ENCODE measurements around the gene ZNF334. TPM values are rescaled to one million over a fixed set of nuclear protein-coding genes. Genes with fewer than 3 reads are reported as not detected.

ZNF334 gene
- total RNA-seq, 4 donors from 2014 or later = 0.54 to 6.5 (median 1.1) TPM

- Histone ChIP-seq H3K4me1 (peaks cover 0 to 17% (median 2%) of the 10 kb centered on the region in 3 donors), H3K36me3 (no peaks in the 10 kb centered on the region), H3K4me3 (no peak overlapping the region), H3K27ac (no peak overlapping the region), H3K27me3 (peaks cover 9% of the 10 kb centered on the region), H3K9me3 (no peaks in the 10 kb centered on the region)
- 80 to 89% methylated on average over 1 to 3 of the region's 3 CpGs for WGBS, 2 donors (ENCODE audit: low coverage in 1 of 2)
- TF ChIP-seq EP300 (IDR thresholded peaks at IDR 0.05) = no peak
- TF ChIP-seq POLR2AphosphoS5 (IDR thresholded peaks at IDR 0.05) = no peak
- TF ChIP-seq, protein P1, sequence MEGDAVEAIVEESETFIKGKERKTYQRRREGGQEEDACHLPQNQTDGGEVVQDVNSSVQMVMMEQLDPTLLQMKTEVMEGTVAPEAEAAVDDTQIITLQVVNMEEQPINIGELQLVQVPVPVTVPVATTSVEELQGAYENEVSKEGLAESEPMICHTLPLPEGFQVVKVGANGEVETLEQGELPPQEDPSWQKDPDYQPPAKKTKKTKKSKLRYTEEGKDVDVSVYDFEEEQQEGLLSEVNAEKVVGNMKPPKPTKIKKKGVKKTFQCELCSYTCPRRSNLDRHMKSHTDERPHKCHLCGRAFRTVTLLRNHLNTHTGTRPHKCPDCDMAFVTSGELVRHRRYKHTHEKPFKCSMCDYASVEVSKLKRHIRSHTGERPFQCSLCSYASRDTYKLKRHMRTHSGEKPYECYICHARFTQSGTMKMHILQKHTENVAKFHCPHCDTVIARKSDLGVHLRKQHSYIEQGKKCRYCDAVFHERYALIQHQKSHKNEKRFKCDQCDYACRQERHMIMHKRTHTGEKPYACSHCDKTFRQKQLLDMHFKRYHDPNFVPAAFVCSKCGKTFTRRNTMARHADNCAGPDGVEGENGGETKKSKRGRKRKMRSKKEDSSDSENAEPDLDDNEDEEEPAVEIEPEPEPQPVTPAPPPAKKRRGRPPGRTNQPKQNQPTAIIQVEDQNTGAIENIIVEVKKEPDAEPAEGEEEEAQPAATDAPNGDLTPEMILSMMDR (IDR thresholded peaks at IDR 0.05) = no peak
- no peak for TF ChIP-seq POLR2A (IDR thresholded peaks at IDR 0.05)
- no peak for ATAC-seq
These were observed 45.6 kb upstream of the ZNF334 start for GRCh38 chr20:46559001-46559400.

GRCh38 chr20:46558511-46558959, 45.2 kb upstream of the ZNF334 start:
- Histone ChIP-seq H3K36me3 (no peaks in the 10 kb centered on the region), H3K27ac (no peak overlapping the region), H3K27me3 (peaks cover 9% of the 10 kb centered on the region), H3K4me1 (peaks cover 0 to 17% (median 2%) of the 10 kb centered on the region in 3 donors), H3K4me3 (no peak overlapping the region), H3K9me3 (no peaks in the 10 kb centered on the region)
- WGBS, 2 donors (ENCODE audit: low coverage in 1 of 2) = 20% methylated on average over 1 of the region's 5 CpGs; no CpG with 5 or more reads in 1 of the 2 donors
- ATAC-seq = peak; percentile 68
- no peak for TF ChIP-seq POLR2A (IDR thresholded peaks at IDR 0.05)
- TF ChIP-seq EP300 (IDR thresholded peaks at IDR 0.05) = no peak
- TF ChIP-seq POLR2AphosphoS5 (IDR thresholded peaks at IDR 0.05) = no peak
- TF ChIP-seq, protein P1 (IDR thresholded peaks at IDR 0.05) = no peak

DNA sequence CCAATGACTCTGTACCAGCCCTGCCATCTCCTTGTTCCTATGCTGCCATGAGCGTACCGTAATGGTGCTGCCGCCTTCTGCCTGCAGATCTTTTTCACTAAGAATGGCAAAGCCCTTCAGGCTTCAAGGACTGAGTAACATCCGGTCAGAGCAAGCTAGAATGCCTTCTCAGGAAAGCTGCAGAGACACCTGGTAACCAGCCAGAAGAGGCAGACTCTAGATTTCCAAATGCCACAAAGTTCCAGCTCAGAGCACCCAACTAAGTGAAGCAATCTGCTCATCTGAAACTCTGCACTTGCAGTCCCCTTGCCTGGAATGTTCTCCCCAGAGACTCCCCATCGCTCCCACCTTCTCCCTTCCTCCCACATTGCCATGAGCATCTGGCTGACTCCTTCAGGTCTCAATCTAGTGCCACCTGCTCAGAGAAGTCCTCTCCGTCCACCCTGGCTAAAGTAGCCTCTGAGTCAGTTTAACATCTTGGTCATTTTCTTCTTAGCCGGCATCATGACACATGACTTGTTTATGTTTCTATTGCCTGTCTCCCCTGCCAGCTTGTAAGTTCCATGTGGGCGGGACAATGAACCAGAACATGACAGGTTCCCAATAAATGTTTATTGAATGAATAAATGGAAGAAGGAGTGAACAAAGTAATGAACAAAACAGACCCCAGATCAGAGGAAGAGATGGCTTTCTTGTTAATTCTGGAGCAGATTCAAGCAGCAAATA, 44.0 kb upstream of the ZNF334 start:
- ATAC-seq = no peak
- WGBS, 2 donors (ENCODE audit: low coverage in 1 of 2) = 58 to 72% methylated on average over 2 to 4 of the region's 8 CpGs
- no peak for TF ChIP-seq EP300 (IDR thresholded peaks at IDR 0.05)
- Histone ChIP-seq H3K4me3 (no peak overlapping the region), H3K27me3 (peaks cover 9% of the 10 kb centered on the region), H3K9me3 (no peaks in the 10 kb centered on the region), H3K4me1 (peaks cover 0 to 8% (median 2%) of the 10 kb centered on the region in 3 donors), H3K27ac (no peak overlapping the region), H3K36me3 (no peaks in the 10 kb centered on the region)

- Histone ChIP-seq H3K4me3 (no peak overlapping the region), H3K9me3 (no peaks in the 10 kb centered on the region), H3K36me3 (no peaks in the 10 kb centered on the region), H3K27ac (no peak overlapping the region), H3K27me3 (peaks cover 11% of the 10 kb centered on the region), H3K4me1 (no peaks in the 10 kb centered on the region)
- no peak for ATAC-seq
- 69 to 78% methylated on average over 3 to 4 of the region's 4 CpGs for WGBS, 2 donors (ENCODE audit: low coverage in 1 of 2)
- TF ChIP-seq POLR2AphosphoS5 (IDR thresholded peaks at IDR 0.05) = no peak
These were observed 42.1 kb upstream of the ZNF334 start for GRCh38 chr20:46555370-46555956.

DNA sequence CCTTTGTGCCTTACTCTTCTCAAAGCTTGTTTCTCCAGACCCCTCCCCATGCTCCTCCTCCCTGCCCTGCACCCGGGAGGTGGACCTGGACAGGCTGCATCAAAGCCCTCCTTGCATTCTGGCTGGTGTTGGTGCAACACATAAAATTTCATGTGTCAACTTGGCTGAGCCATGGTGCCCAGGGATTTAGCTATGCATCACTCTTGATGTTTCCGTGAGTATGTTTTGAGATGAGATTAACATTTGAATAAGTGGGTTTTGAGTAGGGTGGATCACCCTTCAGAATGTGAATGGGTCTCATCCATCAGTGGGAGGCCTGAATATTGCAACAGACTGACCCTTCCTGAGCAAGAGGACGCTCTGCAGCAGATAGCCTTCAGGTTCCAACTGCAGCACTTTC, 41.5 kb upstream of the ZNF334 start:
- no peaks in the 10 kb centered on the region for H3K9me3 ChIP-seq
- H3K27ac ChIP-seq = no peak overlapping the region
- peaks cover 17% of the 10 kb centered on the region for H3K27me3 ChIP-seq
- no peaks in the 10 kb centered on the region for H3K36me3 ChIP-seq
- H3K4me1 ChIP-seq = no peaks in the 10 kb centered on the region
- no peak for ATAC-seq
- 33 to 43% methylated on average over 2 of the region's 3 CpGs for WGBS, 2 donors (ENCODE audit: low coverage in 1 of 2)
- H3K4me3 ChIP-seq = no peak overlapping the region
- TF ChIP-seq POLR2AphosphoS5 (IDR thresholded peaks at IDR 0.05) (no peak), POLR2A (IDR thresholded peaks at IDR 0.05) (no peak), EP300 (IDR thresholded peaks at IDR 0.05) (no peak)
- TF ChIP-seq, protein P1 (IDR thresholded peaks at IDR 0.05) = no peak

DNA sequence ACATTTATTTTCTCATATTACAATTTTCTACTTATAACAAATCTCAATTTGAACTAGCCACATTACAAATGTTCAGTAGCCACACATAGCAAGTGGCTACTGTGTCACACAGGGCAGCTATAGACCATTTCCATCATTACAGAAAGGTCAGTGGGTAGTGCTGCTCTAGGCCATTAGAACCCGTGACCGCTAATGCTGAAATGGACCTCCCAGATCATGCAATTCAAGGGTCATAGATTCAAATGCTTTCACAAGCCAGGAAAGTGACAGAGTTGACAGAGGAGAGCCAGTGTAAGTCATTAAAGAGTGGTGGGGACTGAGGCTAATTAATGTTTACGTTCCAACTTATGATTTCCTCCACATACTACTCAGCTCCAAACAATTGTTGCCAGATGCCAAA, 40.6 kb upstream of the ZNF334 start:
- TF ChIP-seq POLR2A (IDR thresholded peaks at IDR 0.05) = no peak
- TF ChIP-seq, protein P1 (IDR thresholded peaks at IDR 0.05) = no peak
- TF ChIP-seq EP300 (IDR thresholded peaks at IDR 0.05) = no peak
- TF ChIP-seq POLR2AphosphoS5 (IDR thresholded peaks at IDR 0.05) = no peak
- H3K27me3 ChIP-seq = peaks cover 26% of the 10 kb centered on the region
- no peaks in the 10 kb centered on the region for H3K4me1 ChIP-seq
- H3K4me3 ChIP-seq = no peak overlapping the region
- no peak for ATAC-seq
- no peaks in the 10 kb centered on the region for H3K36me3 ChIP-seq
- no peaks in the 10 kb centered on the region for H3K9me3 ChIP-seq
- whole genome bisulfite sequencing, 2 donors (ENCODE audit: low coverage in 1 of 2) = 83 to 85% methylated on average over 3 of the region's 3 CpGs
- H3K27ac ChIP-seq = no peak overlapping the region

Measured in gastroesophageal sphincter (tissue), 4 donors.